CD4-positive, alpha-beta T cell treated with Interleukin-17A for 4 hours (primary cell): ENCODE measurements around the gene TACC2.
"Not testable (repeated sequence)": the region's sequence is repeated elsewhere in the genome, so short reads cannot be mapped to it uniquely, and the experiment has no call there.

ENCODE experiments used
- DNase-seq: peaks from one replicate; pipeline ENCODE4 v3.0.0-alpha.2; 2020; ENCODE audit warnings: mixed read lengths

TACC2 gene

DNA sequence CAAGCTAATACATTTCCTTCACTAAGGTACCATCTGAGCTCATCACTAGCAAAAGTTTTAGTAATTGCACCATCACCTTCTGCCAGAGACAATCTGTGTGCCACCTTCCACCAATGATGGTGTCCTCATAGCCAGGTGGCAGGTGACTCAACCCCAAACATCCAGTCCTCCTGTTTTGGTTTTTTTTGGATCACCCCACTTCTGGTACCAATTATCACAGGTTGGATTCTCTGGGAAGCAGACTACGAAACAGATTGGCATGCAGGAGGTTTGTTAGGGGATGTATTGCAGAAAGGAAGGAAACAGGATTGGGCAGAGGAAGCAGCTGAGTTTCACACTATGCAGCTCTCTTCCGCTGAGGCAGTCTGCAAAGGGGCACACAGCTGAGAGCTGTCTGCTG, 4.5 kb upstream of the TACC2 start:
- no peak for DNase-seq

- no peak for DNase-seq
These were observed 1.2 kb downstream of the TACC2 start for GRCh38 chr10:121990015-121990677.

DNA sequence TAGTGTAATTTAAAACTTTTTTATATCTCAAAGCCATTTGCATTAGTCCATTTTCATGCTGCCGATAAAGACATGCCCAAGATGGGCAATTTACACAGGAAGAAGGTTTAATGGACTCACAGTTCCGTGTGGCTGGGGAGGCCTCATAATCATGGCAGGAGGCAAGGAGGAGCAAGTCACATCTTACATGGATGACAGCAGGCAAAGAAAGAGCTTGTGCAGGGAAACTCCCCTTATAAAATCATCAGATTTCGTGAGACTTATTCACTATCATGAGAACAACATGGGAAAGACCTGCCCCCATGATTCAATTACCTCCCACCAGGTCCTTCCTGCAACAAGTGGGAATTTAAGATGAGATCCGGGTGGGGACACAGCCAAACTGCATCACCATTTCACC, 2.8 kb downstream of the TACC2 start:
- DNase-seq: not testable (repeated sequence)

GRCh38 chr10:121994429-121994941, 5.5 kb downstream of the TACC2 start:
- DNase-seq: no peak

DNA sequence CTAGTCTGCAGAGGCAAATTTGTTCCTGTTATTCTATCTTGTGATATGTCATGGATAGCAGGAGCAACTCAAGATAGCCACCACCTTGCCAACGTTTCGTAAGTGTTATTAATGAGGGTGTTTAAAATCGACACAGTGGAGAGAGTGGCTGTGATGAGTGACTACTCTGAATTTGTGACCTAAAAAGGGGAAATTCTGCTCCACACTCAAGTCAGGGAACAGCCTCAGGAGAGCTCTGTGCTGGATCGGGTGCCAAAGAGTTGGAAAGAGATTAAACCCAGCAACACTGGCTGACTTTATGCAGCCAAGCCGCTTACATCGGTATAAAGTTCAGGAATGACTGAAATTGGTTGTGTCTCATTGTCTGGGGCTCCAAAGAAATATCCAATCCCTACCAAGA, 9.5 kb downstream of the TACC2 start:
- DNase-seq: no peak

DNA sequence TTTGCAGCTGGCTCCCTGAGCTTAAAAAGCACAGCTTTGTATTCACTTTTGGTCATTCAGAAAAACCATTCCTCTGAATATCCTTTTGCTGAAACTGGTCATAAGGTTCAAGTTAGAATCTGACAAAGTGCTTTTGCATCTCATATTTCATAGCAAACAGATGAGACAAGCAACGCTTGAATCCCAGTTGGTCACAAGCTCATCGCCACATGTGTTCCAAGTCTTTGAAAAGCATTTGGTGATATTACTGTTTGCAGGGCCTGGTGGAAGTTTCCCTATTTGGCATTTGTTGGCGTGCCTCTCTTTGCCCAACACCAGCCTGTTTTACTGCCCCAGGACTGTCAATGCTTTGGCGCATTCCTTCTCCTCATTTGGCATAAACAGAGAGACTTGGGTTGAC, 10.3 kb downstream of the TACC2 start:
- DNase-seq: no peak

DNA sequence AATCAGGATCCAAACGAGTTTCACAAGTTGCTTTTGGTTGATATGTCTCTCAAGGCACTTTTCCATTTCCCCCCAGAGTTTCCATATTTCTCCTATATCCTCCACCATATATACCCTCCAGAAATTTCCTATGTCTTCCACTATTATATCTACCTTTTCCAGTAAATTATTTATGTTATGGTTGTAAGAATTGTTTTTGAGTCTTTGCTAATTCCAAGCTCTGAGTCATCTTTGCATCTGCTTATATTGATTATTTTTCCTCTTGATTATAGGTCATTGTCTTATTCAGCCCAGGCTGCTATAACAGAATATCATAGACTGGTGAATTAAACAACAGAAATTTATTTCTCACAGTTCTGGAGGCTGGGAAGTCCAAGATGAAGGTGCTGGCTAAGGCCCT, 12.7 kb downstream of the TACC2 start:
- DNase-seq: no peak

- DNase-seq: no peak
These were observed 18.5 kb downstream of the TACC2 start for GRCh38 chr10:122007415-122007814.

- no peak for DNase-seq
These were observed 21.6 kb downstream of the TACC2 start for GRCh38 chr10:122010405-122011050.

- no peak for DNase-seq
These were observed 23.8 kb downstream of the TACC2 start for GRCh38 chr10:122012731-122013130.

- no peak for DNase-seq
These were observed 24.4 kb downstream of the TACC2 start for GRCh38 chr10:122013311-122013780.

DNA sequence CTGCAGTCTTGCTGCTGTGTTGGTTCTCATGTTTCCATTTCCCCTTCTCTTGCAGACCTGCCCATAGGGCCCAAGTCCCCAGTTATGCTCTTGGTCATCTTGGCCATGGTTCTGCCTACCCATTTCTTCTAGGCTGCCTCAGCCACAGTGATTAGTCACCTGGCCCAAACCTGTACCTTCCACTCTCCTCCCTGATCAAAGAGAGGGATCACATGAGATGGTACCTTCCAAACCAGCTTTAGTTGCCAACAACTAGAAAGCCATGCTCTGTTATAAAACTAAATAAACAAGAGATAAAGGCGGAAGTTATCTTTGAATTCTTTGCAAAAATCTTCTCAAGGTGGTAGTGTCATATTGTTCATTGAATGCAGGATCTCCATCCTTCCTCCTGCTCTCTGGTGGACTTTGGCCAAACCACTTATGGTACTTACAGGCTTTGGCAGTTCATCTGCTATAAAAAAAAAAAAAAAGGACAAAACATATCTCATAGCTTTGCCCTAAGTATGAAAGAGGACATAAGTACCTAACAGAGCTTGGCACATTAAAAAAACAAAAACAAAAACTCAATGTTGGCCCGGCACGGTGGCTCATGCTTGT, 25.8 kb downstream of the TACC2 start:
- no peak for DNase-seq

GRCh38 chr10:122017926-122018325, 29.0 kb downstream of the TACC2 start:
- DNase-seq: not testable (repeated sequence)

DNA sequence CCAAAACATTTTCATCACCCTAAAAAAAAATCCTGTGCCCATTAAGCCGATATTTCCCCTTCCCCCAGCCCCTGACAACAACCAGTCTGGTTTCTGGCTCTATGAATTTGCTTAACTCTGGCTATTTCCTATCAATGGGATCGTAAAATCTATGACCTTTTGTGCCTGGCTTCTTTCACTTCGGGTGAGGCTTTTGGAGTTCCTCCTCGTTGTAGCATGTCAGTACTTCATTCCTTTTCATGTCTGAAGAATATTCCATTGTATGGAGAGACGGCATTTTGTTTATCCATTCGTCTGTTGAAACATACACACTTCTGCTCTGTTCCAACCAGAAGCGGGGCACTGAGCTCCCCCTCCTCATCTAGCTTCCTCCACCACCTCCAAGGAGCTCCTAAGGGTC, 29.5 kb downstream of the TACC2 start:
- no peak for DNase-seq

GRCh38 chr10:122018951-122019413, 30.0 kb downstream of the TACC2 start:
- DNase-seq: no peak

- DNase-seq: no peak
These were observed 30.5 kb downstream of the TACC2 start for GRCh38 chr10:122019414-122019975.

DNA sequence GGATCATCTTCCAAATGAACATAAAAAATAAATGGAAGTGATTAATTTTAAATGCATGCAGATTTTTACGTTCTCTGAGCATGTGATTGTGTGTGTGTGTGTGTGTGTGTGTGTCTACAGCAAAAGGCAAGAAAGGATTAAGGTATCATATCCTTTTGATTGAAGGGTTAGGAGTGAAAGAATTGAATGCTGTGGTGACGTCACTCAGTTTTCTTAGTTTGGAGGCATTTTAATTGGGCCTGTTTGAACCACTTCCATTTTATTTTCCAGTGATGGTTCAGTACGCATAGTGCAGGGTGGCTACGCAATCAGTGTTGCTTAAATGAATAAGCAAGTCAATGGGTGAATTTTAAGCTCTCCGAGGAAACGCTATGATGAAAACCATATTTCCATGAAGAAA, 31.3 kb downstream of the TACC2 start:
- DNase-seq: no peak

GRCh38 chr10:122021379-122021778, 32.4 kb downstream of the TACC2 start:
- no peak for DNase-seq

- DNase-seq: no peak
These were observed 32.9 kb downstream of the TACC2 start for GRCh38 chr10:122021828-122022227.

- DNase-seq: no peak
These were observed 33.3 kb downstream of the TACC2 start for GRCh38 chr10:122022276-122022675.

- DNase-seq: not testable (repeated sequence)
These were observed 34.3 kb downstream of the TACC2 start for GRCh38 chr10:122023257-122023656.

DNA sequence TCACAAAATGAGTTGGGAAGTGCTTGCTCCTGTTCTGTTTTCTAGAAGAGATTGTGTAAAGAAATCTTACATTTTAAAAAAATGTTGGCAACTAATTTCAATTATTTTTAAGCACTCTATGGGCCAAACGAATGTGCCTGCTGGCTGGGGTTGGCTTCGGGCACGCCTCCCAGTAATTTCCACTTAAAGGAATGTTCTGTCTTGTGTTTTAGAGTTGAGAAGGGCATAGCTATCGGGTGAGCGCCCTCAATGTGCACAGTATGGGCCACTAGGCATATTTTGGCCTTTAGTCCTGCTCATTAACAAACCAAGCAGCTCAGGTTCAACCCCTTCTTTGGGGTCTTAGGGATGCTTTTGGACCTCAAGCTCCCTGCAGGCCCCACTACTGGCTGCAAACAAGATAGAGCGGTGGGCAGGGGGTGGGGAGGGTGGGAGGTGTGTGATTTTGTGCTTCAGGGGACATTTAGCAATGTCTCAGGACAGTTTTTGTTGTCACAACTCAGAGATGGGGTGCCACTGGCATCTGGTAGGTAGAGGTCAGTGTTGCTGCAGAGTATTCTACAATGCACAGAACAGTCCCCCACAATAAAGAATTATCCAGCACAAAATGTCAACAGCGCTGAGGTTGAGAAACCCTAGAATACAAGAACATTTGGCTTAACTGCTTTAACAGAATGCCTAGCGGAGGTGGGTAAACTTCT, 40.7 kb downstream of the TACC2 start:
- no peak for DNase-seq

DNA sequence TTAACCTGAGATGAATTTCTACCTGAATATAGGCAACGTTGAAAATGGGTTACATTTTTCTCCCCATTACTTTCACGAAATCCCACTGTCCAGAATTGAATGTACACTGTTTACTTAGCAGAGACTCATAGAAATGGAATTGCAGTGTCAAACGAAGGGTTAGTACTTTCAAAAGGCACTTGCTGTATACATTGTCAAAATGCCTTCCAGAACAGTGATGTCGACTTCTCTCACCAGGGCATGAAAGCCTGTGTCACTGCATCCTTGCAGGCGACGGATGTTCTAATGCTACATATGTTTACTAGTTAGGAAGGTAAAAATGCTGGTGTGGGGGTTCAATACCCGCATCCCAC, 41.2 kb downstream of the TACC2 start:
- DNase-seq: no peak
